GM10266 (cell line): ENCODE data around the gene EEIG2.
"Not testable (repeated sequence)": the region's sequence is repeated elsewhere in the genome, so short reads cannot be mapped to it uniquely, and the experiment has no call there.

Experiments used
- DNase-seq: peaks from one replicate; pipeline ENCODE4 v3.0.0; 2012; ENCODE audit errors: extremely low spot score
- TF ChIP-seq, protein P1 (sequence below): IDR thresholded peaks from 2 replicates; pipeline ENCODE4 v1.5.1; 2012; ENCODE audit warnings: mild to moderate bottlenecking, low read depth; ENCODE audit not compliant: control insufficient read depth, insufficient read depth; ENCODE audit errors: missing control alignments

EEIG2 gene

GRCh38 chr1:108559215-108560186, at the start of gene EEIG2:
Gene EEIG2 (plus strand): TSS chr1:108560100. CDS start chr1:108560429, 329 bp downstream.
- TF ChIP-seq, protein P1, sequence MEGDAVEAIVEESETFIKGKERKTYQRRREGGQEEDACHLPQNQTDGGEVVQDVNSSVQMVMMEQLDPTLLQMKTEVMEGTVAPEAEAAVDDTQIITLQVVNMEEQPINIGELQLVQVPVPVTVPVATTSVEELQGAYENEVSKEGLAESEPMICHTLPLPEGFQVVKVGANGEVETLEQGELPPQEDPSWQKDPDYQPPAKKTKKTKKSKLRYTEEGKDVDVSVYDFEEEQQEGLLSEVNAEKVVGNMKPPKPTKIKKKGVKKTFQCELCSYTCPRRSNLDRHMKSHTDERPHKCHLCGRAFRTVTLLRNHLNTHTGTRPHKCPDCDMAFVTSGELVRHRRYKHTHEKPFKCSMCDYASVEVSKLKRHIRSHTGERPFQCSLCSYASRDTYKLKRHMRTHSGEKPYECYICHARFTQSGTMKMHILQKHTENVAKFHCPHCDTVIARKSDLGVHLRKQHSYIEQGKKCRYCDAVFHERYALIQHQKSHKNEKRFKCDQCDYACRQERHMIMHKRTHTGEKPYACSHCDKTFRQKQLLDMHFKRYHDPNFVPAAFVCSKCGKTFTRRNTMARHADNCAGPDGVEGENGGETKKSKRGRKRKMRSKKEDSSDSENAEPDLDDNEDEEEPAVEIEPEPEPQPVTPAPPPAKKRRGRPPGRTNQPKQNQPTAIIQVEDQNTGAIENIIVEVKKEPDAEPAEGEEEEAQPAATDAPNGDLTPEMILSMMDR, result peak; percentile 91
- peak; percentile 94 for DNase-seq

- TF ChIP-seq, protein P1, result no peak
- no peak for DNase-seq
These were observed 48.1 kb upstream of the EEIG2 start for GRCh38 chr1:108511764-108512163.

DNA sequence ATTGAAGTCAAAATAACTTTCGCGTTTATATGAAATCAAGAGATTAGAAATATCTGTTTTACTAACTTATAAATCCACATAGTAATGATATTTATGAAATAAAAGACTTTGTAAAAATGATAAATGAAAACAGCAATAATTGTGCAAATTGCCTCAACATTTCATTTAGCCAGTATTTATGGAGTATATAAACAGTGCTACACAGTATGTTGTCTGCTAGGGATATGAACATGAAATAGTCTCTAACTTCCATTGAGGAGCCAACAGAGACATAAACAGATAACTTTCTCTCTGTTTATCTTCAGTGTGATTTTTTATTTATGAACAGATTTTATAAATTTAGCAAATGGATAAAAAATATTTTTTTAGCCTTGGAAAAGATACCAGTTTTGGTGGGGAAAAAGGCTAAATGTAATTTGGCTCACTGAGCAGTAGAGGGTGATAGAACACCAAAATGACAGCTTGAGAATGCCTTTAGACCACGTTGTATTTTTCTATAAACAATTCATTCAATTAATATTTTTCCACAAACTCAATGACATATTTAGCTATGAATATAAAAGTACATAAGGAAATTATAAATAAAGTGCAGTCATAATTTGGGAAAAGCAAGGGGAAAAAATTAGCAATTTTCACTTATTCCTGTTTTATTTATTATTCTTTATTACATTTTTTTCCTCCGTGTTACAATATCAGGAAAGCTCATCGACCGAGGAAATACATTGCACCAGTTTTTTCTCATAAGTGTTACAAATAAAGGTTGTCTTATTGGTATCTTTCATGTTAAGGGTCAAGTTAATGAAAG, 47.5 kb upstream of the EEIG2 start:
- TF ChIP-seq, protein P1, result peak; percentile 74
- peak; percentile 34 for DNase-seq

GRCh38 chr1:108513044-108513415, 46.9 kb upstream of the EEIG2 start:
- no peak for DNase-seq
- TF ChIP-seq, protein P1, result no peak

DNA sequence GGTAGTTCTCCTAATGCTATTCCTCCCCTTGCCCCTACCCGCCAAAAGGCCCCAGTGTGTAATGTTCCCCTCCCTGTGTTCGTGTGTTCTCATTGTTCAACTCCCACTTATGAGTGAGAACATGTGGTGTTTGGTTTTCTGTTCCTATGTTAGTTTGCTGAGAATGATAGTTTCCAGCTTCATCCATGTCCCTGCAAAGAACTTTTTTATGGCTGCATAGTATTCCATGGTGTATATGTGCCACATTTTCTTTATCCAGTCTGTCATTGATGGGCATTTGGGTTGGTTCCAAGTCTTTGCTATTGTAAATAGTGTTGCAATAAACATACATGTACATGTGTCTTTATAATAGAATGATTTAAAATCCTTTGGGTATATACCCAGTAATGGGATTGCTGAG, 46.0 kb upstream of the EEIG2 start:
- not testable (repeated sequence) for DNase-seq

DNA sequence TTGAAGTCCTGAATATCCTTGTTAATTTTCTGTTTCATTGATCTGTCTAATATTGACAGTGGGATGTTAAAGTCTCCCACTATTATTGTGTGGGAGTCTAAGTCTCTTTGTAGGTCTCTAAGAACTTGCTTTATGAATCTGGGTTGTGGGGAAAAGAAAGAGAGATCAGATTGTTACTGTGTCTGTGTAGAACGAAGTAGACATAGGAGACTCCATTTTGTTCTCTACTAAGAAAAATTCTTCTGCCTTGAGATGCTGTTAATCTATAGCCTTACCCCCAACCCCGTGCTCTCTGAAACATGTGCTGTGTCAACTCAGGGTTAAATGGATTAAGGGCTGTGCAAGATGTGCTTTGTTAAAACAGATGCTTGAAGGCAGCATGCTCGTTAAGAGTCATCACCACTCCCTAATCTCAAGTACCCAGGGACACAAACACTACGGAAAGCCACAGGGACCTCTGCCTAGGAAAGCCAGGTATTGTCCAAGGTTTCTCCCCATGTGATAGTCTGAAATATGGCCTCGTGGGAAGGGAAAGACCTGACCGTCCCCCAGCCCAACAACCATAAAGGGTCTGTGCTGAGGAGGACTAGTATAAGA, 42.5 kb upstream of the EEIG2 start:
- DNase-seq, result not testable (repeated sequence)

GRCh38 chr1:108521990-108522393, 37.9 kb upstream of the EEIG2 start:
- DNase-seq, result no peak
- TF ChIP-seq, protein P1, result no peak
